HG03280 (cell line): ENCODE results near the gene DDIT4.
"Not testable (repeated sequence)": the region's sequence is repeated elsewhere in the genome, so short reads cannot be mapped to it uniquely, and the experiment has no call there.

Source experiments
- ATAC-seq: cut with Tn5 transposase; IDR thresholded peaks from one replicate; pipeline ENCODE4 v1.9.1; 2021; ENCODE audit warnings: mild to moderate bottlenecking, moderate library complexity; ENCODE audit not compliant: unreplicated experiment

DDIT4 gene, protein sequence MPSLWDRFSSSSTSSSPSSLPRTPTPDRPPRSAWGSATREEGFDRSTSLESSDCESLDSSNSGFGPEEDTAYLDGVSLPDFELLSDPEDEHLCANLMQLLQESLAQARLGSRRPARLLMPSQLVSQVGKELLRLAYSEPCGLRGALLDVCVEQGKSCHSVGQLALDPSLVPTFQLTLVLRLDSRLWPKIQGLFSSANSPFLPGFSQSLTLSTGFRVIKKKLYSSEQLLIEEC

DNA sequence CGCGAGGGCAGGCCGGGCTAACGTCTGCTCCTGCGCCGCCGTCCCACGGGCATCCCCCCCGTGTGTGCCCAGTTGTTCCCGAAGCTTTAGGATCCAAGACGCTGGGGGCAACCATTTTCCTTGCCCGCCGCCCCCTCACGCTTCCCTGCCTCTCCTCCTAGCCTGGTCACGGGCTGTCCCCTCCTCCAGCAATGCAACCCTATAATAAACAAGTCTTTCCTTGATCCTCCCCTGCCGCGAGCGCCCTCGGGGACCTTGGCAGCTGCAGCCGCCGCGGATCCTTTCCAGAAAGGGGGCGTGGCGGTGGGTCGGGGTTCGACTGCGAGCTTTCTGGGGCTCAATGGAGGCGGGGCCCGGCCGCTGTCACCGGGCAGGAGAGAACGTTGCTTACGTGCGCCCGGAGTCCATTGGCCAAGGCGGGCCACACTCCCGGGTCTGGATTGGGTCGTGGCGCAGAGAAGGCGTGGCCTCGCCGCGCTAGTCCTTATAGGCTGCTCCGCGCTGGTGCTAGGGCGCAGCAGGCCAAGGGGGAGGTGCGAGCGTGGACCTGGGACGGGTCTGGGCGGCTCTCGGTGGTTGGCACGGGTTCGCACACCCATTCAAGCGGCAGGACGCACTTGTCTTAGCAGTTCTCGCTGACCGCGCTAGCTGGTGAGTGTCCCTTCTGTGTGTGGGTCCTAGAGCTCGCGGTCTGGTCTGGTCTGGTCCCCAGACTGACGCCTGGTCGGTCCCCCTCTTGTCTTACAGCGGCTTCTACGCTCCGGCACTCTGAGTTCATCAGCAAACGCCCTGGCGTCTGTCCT lies at the start of gene DDIT4:
Gene DDIT4, plus strand, starts transcription at position 515 of the 803 bp plus-strand sequence. CDS start 293 bp downstream, outside the sequence.
- ATAC-seq = peak; percentile 83

DNA sequence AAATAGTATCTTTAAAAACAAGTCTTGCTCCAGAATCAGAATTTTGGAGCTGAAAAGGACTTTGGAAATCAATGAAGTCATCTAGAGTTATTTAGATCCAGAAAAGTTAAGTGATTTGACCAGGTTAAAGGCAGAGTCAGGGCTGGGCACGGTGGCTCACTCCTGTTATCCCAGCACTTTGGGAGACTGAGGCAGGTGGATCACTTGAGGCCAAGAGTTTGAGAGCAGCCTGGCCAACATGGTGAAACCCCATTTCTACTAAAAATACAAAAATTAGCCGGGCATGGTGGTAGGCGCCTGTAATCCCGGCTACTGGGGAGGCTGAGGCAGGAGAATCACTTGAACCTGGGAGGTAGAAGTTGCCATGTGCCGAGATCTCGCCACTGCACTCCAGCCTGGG lies 49.5 kb upstream of the DDIT4 start:
- not testable (repeated sequence) for ATAC-seq

DNA sequence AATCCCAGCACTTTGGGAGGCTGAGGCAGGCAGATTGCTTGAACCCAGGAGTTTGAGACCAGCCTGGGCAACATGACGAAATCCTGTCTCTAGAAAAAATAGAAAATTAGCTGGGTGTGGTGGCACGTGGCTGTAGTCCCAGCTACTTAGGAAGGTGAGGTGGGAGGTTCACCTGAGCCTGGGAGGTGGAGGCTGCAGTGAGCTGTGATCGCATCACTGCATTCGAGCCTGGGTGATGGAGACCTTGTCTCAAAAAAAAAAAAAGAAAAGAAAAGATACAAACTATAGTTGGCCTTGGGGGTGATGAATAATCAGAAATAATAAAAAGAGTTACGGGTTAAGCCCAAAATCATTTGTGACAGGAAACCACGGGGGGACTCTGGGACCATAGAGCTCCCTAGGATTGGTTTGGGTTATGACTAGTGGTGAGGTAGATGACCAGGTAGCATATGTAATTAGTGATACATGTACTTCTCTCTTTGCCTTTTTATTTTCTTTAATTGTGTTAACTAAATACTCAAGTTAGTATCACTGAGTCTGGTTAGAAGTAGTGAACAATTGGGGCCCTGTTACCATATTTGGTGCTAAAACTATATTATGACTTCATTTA lies 47.2 kb upstream of the DDIT4 start:
- no peak for ATAC-seq

DNA sequence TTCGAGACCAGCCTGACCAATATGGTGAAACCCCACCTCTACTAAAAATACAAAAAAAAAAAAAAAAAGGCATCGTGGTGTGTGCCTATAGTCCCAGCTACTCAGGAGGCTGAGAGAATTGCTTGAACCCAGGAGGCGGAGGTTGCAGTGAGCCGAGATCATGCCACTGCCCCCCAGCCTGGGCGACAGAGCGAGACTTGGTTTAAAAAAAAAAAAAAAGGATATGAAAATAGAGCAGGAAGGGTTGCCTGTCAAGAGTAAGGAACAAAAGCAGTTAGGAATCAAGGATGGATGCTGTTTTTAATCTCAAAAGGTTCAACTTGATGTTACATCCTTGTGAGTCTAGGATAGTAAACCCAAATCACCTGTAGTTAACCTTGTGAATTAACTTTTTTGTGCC lies 45.9 kb upstream of the DDIT4 start:
- no peak for ATAC-seq

DNA sequence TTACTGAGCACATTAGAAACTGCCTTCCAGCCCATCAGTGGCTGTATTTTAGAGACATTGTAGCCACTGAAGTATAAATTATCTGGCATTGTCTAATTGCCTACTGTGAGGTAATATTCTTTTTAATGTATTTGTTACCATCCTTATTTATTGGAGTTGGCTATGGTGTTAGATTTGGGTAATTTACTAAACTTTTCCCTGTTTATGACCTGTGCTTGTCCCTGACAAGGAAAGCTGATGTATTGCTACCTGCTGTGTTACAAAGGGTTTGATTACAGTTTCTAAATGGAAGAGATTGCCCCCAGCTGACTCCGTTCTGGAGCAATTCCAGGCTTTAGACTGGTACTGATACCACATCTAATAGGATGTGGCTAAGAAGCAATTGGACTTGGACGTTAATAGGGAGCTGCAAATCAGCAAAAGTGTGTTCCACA lies 45.4 kb upstream of the DDIT4 start:
- no peak for ATAC-seq

DNA sequence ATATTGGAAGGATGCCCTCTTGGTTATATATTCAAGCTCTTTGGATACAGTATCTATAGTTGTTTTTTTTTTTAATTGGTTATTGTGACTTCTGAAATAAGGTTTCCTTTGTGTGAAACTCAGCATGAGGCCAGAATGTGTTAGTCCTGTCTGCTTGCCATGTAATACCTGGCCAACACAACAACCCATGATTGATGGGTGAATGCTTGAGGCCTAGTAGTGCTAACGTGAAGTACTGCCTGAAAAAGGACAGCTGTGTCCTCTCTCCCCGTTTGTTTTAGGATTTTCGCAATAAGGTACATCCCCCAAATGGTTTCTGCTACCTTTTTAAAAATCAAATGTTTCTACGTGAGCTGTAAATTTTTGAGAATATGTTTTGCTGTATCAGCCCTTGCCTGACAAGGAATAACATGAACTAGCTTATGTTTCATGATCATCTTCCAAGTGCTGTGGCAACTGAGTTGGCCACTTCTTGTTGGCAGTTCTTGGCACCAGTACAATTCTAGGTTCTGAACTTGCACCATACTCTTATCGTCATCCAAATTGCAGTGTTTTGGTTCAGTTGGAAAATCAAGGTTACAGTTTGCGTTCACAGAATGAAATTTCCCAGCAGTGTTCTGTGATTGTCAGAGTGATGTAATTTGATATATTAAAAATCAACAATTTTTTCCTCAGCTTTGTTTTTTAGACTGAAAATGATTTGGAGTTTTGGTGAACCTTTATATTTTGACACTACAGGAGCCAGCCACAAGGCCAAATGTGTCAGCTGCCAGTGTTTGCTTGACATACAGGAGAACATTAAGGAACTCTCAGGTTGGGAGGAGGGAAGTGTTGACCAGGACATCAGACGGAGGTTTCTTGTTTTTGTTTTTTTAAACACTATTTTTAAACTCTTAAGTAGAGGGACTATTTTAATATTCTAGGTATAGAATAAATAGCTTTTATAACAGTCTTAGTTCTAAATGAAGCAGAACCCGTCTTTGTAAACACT lies 44.2 kb upstream of the DDIT4 start:
- ATAC-seq = no peak

DNA sequence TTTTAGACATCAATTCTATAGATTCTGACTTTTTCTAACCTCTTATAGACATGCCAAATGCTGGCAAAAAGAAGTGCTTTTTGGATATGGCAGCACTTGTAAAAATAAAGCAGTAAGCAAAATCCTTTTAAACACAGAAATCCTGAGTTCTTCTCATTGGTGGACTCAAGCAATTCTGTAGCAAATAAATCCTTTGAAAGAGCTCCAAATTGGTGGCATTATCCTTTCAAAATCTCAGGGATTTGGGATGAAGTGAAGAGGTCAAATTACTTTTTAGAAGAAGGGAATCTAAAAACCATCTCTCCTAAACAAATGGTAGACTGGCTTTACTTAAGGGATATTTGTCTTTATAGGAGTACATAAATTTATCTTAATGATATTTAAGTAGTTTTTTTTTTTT lies 40.1 kb upstream of the DDIT4 start:
- ATAC-seq = no peak

DNA sequence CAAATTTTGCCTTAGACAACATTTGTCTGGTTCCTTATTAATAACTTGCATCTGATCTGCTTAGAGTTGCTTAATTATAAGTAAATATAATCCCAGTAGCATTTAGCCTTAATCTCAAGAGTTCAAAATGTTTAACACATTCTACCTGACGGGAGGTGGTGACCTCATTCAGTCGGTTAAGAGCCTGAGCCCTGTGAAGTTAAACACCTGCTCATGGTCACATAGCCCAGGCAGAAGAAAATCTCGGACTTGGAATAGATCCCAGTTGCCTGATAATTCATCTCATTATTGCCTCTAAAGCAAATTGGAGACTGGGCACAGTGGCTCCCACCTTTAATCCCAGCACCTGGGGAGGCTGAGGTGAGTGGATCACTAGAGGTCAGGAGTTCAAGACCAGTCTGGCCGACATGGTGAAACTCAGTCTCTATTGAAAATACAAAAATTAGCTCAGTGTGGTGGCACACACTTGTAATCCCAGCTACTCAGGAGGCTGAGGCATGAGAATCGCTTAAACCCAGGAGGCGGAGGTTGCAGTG lies 39.1 kb upstream of the DDIT4 start:
- no peak for ATAC-seq

DNA sequence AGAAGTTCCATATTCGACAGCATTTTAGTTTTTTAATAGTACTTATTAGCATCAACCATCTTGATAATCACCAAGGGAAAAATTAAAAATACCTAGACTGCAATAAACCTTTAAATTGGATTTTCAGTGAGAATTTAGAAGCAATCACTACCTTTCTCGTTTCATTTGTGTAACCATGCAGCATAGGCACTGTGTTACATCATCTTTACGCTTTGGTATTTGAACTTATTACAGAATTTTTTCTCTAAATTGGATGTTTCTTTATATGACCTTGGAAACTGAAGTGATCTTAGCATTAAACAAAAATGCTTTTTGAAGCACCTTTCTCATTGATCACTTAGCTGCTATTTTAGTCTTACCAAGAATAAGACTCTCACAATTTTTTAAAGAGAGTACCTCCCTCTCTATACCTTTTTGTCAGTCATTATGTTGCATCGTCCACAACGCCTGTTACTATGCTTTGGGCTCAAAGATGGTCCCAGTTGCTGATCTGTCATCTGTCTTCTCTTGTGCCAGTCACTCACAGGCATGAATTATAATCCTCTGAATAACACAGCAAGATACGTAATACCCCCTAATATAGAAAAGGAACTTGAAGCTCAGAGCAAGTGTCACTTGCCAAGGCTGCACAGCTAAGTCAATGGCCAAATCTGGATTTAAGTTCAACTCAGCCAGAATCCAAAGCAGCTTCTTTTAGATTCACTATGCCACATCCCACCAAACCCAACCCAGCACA lies 38.0 kb upstream of the DDIT4 start:
- ATAC-seq = no peak

DNA sequence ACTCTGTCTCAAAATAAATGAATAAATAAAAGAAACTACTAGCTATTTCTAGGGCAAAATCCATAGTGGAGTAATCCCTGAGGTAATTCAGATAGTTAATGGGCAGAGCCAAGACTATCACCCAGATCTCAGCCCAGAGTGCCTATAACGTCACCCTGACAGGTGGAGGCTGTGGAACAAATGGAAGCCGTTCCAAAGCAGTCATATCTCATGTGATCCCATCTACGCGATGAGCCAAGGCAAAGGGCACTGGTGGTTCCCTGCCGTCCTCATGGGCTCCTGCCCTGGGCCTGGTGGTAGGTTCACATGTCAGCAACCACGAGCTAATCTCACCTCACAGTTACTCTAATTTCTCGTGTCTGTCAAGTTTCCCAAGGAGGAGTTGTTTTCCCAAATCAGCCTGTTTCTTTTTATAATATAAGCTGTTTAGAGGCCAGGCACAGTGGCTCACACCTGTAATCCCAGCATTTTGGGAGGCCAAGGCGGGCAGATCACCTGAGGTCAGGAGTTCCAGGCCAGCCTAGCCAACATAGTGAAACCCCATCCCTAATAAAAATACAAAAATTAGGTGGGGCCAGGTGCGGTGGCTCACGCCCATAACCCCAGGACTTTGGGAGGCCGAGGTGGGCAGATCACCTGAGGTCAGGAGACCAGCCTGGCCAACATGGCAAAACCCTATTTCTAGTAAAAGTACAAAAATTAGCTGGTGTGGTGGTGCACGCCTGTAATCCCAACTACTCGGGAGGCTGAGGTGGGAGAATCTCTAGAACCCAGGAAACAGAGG lies 35.1 kb upstream of the DDIT4 start:
- ATAC-seq = no peak

DNA sequence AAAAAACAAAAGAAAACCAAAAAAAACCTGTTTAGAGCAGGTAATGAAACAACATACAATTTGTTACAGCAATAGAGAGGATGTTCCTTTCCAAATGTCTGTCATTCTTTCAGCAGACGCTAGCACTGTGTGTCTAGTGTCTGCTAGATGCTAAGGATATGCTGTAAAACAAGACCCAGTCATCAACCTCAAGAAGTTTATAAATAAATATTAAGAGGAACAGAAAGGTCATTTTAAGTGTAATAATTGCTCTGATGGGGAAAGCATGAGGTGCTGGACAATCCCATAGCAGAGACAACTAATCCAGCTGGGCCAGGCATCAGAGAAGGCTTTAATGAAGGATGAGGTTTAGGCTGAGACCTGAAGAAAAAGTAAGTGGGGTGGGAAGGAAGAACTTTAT lies 34.3 kb upstream of the DDIT4 start:
- no peak for ATAC-seq

DNA sequence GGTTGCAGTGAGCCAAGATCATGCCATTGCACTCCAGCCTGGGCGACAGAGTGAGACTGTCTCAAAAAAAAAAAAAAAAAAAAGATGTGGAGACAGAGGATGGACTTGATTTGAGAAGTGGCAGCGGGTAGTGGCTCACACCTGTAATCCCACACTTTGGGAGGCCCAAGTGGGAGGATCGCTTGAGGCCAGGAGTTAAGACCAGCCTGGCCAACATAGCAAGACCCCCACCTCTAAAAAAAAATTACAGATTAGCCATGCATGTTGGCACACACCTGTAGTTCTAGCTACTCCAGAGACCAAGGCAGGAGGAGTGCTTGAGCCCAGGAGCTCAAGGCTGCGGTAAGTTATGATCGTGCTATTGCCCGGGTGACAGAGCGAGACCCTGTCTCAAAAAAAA lies 33.4 kb upstream of the DDIT4 start:
- ATAC-seq = no peak

DNA sequence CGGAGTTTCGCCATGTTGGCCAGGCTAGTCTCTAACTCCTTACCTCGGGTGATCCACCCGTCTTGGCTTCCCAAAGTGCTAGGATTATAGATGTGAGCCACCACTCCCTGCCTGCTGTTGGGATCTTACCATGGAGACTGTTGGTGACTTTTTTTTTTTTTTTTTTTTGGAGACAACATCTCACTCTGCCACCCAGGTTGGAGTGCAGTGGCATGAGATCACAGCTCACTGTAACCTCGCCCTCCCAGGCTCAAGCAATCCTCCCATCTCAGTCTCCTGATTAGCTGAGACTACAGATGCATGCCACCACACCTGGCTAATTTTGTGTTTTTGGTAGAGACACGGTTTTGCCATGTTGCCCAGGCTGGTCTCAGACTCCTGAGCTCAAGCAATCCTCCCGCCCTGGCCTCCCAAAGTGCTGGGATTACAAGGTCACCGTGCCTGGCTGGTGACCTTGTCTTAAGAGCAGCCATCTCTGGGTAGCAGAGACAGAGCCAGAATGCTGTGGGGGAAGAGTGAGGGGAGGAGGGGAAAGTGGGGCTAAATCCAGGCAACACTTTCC lies 32.0 kb upstream of the DDIT4 start:
- ATAC-seq = no peak

DNA sequence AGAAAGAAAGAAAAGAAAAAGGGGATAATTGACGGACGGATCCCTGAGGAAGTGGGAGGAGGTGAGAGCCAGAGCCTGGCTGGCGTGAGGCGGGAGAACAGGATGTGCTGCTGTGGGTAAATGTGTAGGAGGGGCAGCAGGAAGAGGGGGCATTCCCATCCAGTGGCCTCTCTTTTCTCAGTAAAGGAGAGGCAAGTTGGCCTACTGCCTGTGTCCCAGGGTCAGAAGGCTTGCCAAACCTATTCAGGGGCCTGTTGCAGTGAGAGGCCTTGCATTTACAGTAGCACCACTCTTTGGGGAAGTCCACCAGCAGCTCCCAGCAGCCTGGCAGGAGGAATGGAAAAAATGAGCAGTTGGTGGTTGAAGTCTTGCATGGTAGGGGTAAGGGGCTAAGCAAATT lies 31.0 kb upstream of the DDIT4 start:
- no peak for ATAC-seq

DNA sequence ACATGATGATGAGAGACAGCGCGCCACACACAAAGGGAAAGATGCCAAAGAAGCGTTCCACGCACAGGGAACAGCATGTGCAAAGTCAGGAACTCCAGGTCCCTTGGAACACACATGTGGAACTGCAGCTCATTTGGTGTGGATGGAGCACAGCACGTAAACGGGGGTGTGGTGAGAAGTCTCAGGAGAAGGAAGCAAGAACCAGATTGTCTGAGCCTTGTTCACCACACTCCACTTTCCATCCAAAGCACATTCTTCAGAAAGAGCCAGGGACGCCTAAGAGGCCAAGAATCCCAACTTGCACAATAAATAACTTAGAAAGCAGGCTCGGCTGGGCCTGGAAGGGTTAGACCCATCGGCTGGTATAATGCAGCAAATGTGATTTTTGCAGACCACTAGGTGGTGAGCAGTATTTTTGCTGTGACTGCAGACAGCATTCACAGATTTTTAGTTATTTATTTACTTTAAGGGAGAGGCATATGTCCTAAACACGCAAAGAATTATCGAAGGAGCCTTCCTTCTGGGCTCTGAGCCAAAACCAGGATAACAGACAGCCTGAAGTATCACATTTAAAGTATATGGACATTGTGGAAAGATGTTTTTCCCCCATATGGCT lies 29.8 kb upstream of the DDIT4 start:
- ATAC-seq = no peak

DNA sequence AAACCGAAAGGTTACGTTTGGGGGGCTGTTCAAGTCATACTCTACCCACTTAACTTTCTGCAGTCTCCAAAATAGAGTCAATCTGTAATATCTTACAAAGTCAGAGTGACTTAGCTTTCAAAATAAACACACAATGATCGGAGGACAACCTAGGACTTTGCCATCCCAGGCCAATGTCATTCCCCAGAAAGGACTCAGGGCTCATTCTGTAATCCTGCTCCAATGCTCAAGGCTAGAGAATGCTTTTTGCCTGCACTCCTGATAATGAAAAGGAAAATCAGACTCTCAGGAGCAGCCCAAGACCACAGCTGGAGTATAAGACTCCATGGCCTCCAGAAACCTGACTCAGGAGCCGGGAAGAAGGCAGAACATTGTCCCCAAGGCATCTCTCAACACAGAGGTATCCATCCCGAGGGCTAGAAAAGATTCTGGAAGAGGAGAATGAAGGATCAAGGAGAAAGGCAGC lies 29.1 kb upstream of the DDIT4 start:
- ATAC-seq = no peak

DNA sequence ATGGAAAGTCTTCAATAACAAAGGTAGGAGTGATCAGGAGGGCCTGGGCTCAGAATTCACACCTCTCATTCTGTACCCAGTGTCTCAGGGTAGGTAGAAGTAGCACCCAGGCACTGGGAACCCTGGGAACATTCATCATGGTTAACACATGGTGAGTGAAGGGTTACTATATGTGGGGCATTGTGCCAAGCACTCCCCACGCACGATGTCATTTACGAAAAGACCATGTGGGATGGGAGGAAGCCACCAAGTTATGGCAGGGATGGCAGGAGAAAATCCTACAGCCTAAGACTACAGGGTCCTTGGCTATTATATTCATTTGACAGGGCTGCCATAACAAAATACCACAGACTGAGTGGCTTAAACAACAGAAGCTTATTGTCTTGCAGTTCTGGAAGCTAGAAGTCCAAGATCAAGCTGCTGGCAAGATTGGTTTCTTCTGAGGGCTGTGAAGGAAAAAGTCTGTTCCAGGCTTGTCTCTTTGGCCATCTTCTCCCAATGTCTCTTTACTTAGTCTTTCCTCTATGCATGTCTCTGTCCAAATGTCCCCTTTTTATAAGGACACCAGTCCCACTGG lies 27.7 kb upstream of the DDIT4 start:
- ATAC-seq = no peak
